ENCODE results near the gene KRTAP19-8. TPM values are rescaled to one million over a fixed set of nuclear protein-coding genes. Genes with fewer than 3 reads are reported as not detected.

Gene KRTAP19-8
- total and polyA plus RNA-seq, 10 donors: not detected

DNA sequence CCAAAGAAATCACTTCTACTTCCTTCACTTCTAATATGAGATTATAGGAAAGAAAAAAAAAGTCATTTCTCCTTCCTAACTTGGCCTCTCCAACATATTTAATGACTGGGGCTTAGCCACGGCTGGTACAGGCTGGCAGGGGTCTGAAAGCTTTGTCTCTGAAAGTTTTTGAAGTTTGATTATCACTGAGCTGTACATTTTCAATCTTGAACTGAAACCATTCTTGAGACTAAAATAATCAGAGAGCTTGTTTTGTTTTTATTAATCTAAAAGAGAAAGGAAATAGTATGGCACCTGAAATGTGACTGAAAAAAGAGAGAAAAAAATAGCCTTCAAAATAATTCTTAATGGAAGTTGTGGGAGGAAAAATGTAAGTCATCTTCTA, 3.8 kb upstream of the KRTAP19-8 start:
- DNase-seq: no peak
- H3K4me3 ChIP-seq: no peak overlapping the region
- H3K9me3 ChIP-seq: no peaks in the 10 kb centered on the region
- no peaks in the 10 kb centered on the region for H3K36me3 ChIP-seq
- no peaks in the 10 kb centered on the region for H3K4me1 ChIP-seq
- TF ChIP-seq POLR2AphosphoS5 (IDR thresholded peaks at IDR 0.05): no peak
- TF ChIP-seq, protein P1, sequence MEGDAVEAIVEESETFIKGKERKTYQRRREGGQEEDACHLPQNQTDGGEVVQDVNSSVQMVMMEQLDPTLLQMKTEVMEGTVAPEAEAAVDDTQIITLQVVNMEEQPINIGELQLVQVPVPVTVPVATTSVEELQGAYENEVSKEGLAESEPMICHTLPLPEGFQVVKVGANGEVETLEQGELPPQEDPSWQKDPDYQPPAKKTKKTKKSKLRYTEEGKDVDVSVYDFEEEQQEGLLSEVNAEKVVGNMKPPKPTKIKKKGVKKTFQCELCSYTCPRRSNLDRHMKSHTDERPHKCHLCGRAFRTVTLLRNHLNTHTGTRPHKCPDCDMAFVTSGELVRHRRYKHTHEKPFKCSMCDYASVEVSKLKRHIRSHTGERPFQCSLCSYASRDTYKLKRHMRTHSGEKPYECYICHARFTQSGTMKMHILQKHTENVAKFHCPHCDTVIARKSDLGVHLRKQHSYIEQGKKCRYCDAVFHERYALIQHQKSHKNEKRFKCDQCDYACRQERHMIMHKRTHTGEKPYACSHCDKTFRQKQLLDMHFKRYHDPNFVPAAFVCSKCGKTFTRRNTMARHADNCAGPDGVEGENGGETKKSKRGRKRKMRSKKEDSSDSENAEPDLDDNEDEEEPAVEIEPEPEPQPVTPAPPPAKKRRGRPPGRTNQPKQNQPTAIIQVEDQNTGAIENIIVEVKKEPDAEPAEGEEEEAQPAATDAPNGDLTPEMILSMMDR (IDR thresholded peaks at IDR 0.05 in 8 of 11, conservative IDR thresholded peaks at IDR 0.05 in 3 of 11): no peak
- no peak for TF ChIP-seq POLR2A (IDR thresholded peaks at IDR 0.05)
- H3K27me3 ChIP-seq (replicated peaks in 1 of 7): peaks cover 0 to 18% (median 0%) of the 10 kb centered on the region in 7 donors
- intact Hi-C loops (cut with DNase I; ENCODE audit: low total_unique reads): no loop called here
- 56 to 78% (median 62%) methylated on average over 1 of the region's 1 CpG for WGBS, 5 donors
- no peak overlapping the region for H3K27ac ChIP-seq

DNA sequence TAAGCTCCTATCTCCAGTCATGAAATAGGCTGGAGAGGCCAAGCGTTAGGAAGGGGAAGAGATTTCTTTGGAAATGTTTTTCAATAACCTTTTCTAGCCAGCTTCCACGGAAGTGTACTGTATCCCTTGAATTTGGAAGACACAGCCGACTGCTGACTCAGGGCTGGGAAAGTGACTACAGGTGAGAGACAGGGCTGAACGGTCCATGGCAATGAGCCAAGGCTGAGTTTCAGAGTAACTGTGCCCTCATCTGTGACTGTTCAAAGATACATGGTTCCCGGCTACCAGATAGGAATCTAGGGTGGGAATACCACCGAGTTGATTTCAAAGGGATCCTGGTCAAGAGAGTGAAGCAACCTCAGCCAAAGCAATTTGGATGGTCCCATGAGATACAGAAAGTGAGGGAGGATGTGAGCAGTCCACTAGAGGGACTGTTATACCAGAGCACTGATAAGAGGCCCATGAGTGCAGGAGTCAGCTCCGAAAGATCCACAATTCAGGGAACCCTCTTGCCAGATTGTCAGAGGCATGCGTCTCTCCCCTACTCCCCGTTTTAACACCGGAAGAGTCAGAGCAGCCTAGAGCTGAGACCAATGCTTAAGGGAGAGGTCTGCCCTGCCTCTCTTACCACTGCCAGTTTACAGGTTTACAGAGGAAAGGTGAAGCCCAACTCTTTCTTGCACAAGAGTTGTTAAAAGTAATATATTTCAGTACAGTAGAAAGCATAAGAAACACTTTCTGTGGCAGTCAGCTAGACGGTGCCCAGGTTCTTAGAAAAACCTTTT, 3.2 kb upstream of the KRTAP19-8 start:
- Histone ChIP-seq H3K4me3 (no peak overlapping the region), H3K27ac (no peak overlapping the region), H3K27me3 (replicated peaks in 1 of 7) (peaks cover 0 to 18% (median 0%) of the 10 kb centered on the region in 7 donors), H3K36me3 (no peaks in the 10 kb centered on the region), H3K4me1 (no peaks in the 10 kb centered on the region), H3K9me3 (no peaks in the 10 kb centered on the region)
- 68 to 80% (median 73%) methylated on average over 11 of the region's 11 CpGs for WGBS, 5 donors
- DNase-seq: no peak
- no peak for TF ChIP-seq POLR2A (IDR thresholded peaks at IDR 0.05)
- TF ChIP-seq, protein P1 (IDR thresholded peaks at IDR 0.05 in 8 of 11, conservative IDR thresholded peaks at IDR 0.05 in 3 of 11): no peak
- no peak for TF ChIP-seq POLR2AphosphoS5 (IDR thresholded peaks at IDR 0.05)
- intact Hi-C loops (cut with DNase I; ENCODE audit: low total_unique reads): no loop called here

DNA sequence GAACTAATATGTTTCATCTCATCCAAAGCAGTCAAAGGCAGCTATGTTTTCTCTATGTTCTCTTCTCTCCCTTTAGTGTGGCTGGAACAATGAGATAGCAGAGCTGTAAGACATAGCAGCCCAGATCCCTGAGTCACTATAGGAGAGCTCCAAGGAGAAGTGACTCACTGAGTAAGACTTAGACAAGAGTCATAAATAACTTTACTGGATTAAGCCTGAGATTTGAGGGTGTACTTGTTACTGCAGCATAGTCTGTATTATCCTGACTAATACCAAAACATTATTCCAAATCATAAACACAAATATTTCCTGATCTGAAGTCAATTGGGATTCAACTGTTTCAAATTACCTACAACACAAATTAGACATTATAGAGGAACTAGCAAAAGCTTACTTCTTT, 3.9 kb downstream of the KRTAP19-8 start:
- Histone ChIP-seq H3K27me3 (replicated peaks in 1 of 7) (peaks cover 0 to 8% (median 0%) of the 10 kb centered on the region in 7 donors), H3K9me3 (peaks cover 0 to 10% (median 7%) of the 10 kb centered on the region in 8 donors), H3K4me3 (no peak overlapping the region), H3K27ac (no peak overlapping the region), H3K36me3 (no peaks in the 10 kb centered on the region), H3K4me1 (no peaks in the 10 kb centered on the region)
- DNase-seq: no peak
- intact Hi-C loops (cut with DNase I; ENCODE audit: low total_unique reads): no loop called here
- TF ChIP-seq POLR2AphosphoS5 (IDR thresholded peaks at IDR 0.05): no peak
- TF ChIP-seq, protein P1 (IDR thresholded peaks at IDR 0.05 in 8 of 11, conservative IDR thresholded peaks at IDR 0.05 in 3 of 11): no peak
- TF ChIP-seq POLR2A (IDR thresholded peaks at IDR 0.05): no peak

DNA sequence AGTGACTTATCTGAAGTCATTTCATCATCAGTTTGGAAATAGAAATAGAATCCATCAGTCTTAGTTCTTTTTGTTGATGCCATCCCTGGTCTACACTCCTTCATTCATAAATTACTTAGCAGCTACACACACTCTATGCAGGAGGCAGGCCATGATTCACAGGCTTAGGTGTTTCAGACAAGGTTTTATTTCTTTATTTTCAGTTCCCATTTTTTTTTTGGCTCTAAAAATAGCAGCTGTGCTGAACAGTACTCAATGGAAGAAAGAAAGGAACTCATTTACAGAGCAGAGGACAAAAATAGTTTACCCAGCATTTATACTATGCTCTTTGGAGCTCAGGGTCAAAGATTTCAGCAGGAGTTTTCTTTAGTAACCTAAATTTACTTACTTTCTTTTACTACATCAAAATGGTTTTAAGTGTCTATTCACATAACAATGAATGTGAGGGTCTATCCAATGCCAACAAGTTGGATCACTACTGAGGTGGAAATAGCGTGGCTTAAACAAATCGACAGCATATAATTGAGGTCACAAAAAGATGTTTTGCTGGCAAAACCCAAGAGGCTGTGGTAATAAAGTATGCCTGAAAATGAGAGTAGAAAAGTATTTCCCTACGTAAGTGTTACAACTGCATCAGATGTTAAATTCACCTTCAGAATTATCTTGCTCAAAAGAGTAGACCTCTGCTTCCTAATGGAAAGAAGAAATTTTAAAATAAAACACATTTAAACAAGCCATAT, 7.7 kb downstream of the KRTAP19-8 start:
- Histone ChIP-seq H3K27me3 (replicated peaks in 1 of 7) (no peaks in the 10 kb centered on the region), H3K4me1 (no peaks in the 10 kb centered on the region), H3K4me3 (no peak overlapping the region), H3K36me3 (no peaks in the 10 kb centered on the region), H3K27ac (no peak overlapping the region), H3K9me3 (peaks cover 0 to 10% (median 7%) of the 10 kb centered on the region in 8 donors)
- intact Hi-C loops (cut with DNase I; ENCODE audit: low total_unique reads): no loop called here
- 63 to 76% (median 67%) methylated on average over 3 of the region's 3 CpGs for WGBS, 5 donors
- TF ChIP-seq, protein P1 (IDR thresholded peaks at IDR 0.05 in 8 of 11, conservative IDR thresholded peaks at IDR 0.05 in 3 of 11): no peak
- TF ChIP-seq POLR2A (IDR thresholded peaks at IDR 0.05) (no peak), POLR2AphosphoS5 (IDR thresholded peaks at IDR 0.05) (no peak)
- DNase-seq: no peak

Data from spleen (tissue), 11 donors.